IPS-20b (cell line): ENCODE data around the gene USP5.
A peak's percentile ranks its signal among the peaks of the same experiment; 100 is the strongest.
"Not testable (repeated sequence)": the region's sequence is repeated elsewhere in the genome, so short reads cannot be mapped to it uniquely, and the experiment has no call there.

ENCODE experiments used
- H3K27ac ChIP-seq: one replicate; pipeline ENCODE4 v1.5.1; 2013; ENCODE audit warnings: low read length
- H3K27me3 ChIP-seq: 2 replicates; pipeline ENCODE4 v1.6.1; 2013; ENCODE audit warnings: mild to moderate bottlenecking, low read length, inconsistent platforms; ENCODE audit not compliant: insufficient read depth
- H3K36me3 ChIP-seq: 2 replicates; pipeline ENCODE4 v1.6.1; 2013; ENCODE audit warnings: low read depth, mild to moderate bottlenecking, inconsistent platforms, low read length, moderate library complexity; ENCODE audit not compliant: insufficient read depth
- H3K4me1 ChIP-seq: 2 replicates; pipeline ENCODE4 v1.6.1; 2013; ENCODE audit warnings: mild to moderate bottlenecking, control low read depth, inconsistent platforms, low read length, moderate library complexity; ENCODE audit not compliant: insufficient read depth
- H3K4me3 ChIP-seq: 2 replicates; pipeline ENCODE4 v1.5.1; 2013; ENCODE audit warnings: mild to moderate bottlenecking, low read length, inconsistent platforms
- H3K9ac ChIP-seq: 2 replicates; pipeline ENCODE4 v1.6.1; 2013; ENCODE audit warnings: low read depth, mild to moderate bottlenecking, inconsistent platforms, low read length, moderate library complexity
- H3K9me3 ChIP-seq: 2 replicates; pipeline ENCODE4 v1.6.1; 2013; ENCODE audit warnings: mild to moderate bottlenecking, low read depth, low read length, inconsistent platforms; ENCODE audit not compliant: insufficient read depth

Gene USP5

GRCh38 chr12:6902448-6902847 is 50.5 kb downstream of the USP5 start:
- H3K27me3 ChIP-seq = peaks cover 14% of the 10 kb centered on the region
- H3K9me3 ChIP-seq = no peaks in the 10 kb centered on the region
- H3K4me3 ChIP-seq = no peak overlapping the region
- H3K36me3 ChIP-seq = no peaks in the 10 kb centered on the region
- H3K27ac ChIP-seq = no peak overlapping the region
- no peak overlapping the region for H3K9ac ChIP-seq
- peaks cover 5% of the 10 kb centered on the region; the same call in 1 of the 2 replicates for H3K4me1 ChIP-seq

DNA sequence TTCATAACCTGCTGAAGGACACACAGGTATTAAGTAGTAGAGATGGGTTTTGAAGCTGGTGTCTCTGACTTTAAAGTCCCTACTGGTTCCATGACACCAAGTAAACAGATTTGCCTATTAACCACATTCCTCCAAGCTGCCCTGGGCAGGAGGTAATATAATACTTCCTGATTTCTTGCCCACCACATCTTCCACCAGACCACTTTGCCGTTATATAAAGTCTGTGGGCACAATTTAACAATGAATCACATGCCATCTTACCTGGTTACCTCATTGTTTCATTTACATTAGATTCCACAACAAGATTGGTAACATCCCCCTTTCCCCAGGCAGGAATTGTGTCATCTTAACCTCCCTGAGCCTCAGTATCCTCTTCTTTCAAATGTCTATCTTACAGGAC is 51.8 kb downstream of the USP5 start:
- Histone ChIP-seq H3K36me3 (no peaks in the 10 kb centered on the region), H3K4me1 (peaks cover 5% of the 10 kb centered on the region; the same call in 1 of the 2 replicates), H3K9ac (peak overlapping the region; percentile 68; the same call in 1 of the 2 replicates), H3K27me3 (peaks cover 14% of the 10 kb centered on the region), H3K9me3 (no peaks in the 10 kb centered on the region), H3K27ac (peak overlapping the region; percentile 49), H3K4me3 (peak overlapping the region; percentile 50; the same call in 1 of the 2 replicates)

GRCh38 chr12:6904280-6905276 is 52.6 kb downstream of the USP5 start, which contains the start of gene LRRC23:
TSS of gene LRRC23 (plus strand) at chr12:6904822. CDS start at chr12:6905634, 812 bp downstream.
- H3K9ac ChIP-seq = peak within 1 kb of the TSS; percentile 73; the same call in 1 of the 2 replicates
- H3K4me1 ChIP-seq = peaks cover 5% of the 10 kb centered on the region; the same call in 1 of the 2 replicates
- H3K27me3 ChIP-seq = peaks cover 14% of the 10 kb centered on the region
- peak within 1 kb of the TSS; percentile 49 for H3K27ac ChIP-seq
- H3K9me3 ChIP-seq = no peaks in the 10 kb centered on the region
- H3K4me3 ChIP-seq = peak within 1 kb of the TSS; percentile 75
- H3K36me3 ChIP-seq = no peaks in the 10 kb centered on the region

DNA sequence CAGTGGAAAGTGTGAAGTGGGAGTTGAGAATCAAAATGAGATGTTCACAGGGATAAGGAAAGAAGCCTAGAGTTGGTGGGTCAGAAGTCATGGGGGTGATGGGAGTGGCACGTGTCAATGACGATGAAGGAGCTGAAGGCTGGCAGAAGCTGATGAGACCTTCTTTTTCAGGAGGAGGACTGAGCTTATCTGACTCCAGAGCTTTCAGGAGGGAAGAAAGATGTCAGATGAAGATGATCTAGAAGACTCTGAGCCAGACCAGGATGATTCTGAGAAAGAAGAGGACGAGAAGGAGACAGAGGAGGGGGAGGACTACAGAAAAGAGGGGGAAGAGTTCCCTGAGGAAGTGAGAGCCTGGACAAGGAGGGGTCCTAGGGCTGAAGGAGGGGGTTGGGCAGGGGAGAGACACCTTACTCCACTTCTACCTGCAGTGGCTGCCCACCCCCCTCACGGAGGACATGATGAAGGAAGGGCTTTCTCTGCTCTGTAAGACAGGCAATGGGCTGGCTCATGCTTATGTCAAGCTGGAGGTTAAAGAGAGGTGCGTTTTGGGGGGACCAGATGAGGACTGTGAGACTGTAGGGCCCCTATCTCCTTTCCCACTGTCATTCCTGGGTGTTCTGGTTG is 53.6 kb downstream of the USP5 start:
- Histone ChIP-seq H3K9me3 (no peaks in the 10 kb centered on the region), H3K4me1 (peaks cover 5% of the 10 kb centered on the region; the same call in 1 of the 2 replicates), H3K27ac (no peak overlapping the region)

GRCh38 chr12:6908141-6908540 is 56.2 kb downstream of the USP5 start:
- H3K4me1 ChIP-seq, H3K9me3 ChIP-seq, H3K27ac ChIP-seq, H3K9ac ChIP-seq, H3K36me3 ChIP-seq, H3K4me3 ChIP-seq: not testable (repeated sequence)
- peaks cover 14% of the 10 kb centered on the region for H3K27me3 ChIP-seq

More for the DNA sequence above, 53.6 kb downstream of the USP5 start:
- Histone ChIP-seq H3K9ac (peak overlapping the region; percentile 73; the same call in 1 of the 2 replicates), H3K27me3 (peaks cover 14% of the 10 kb centered on the region), H3K36me3 (no peaks in the 10 kb centered on the region), H3K4me3 (peak overlapping the region; percentile 75)

DNA sequence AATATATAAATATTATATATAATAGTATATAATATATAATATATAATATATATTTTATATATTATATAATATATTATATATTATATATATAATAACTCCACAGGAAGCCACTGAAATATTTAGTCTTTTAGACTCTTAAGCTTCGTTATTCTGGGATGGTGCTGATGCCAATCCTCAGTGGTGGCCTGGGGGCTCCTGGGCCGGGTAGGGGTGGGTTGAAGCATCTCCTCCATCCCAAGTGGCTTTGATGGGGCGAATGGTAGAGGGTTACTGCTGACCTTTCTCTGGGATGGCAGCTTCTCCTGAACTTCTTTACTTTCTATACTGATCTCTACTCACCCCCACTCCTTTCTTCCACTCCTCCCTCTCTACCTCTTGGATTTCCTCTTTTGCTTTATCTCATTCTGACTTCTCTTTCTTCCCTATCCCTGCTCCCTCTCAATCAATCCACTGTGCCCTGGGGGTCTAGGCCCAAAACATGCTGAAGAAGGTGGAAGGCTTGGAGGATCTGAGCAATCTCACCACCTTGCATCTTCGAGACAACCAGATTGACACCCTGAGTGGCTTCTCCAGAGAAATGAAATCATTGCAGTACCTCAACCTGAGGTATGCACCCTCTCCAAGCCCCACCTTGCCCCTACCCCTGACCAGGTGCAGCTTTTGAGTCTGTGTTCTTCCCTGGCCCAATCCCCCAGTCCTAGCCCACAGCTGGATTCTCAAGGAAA is 57.6 kb downstream of the USP5 start:
- Histone ChIP-seq H3K27me3 (peaks cover 18% of the 10 kb centered on the region), H3K36me3 (no peaks in the 10 kb centered on the region), H3K4me1 (peaks cover 4% of the 10 kb centered on the region; the same call in 1 of the 2 replicates), H3K27ac (no peak overlapping the region), H3K9ac (no peak overlapping the region), H3K4me3 (no peak overlapping the region), H3K9me3 (no peaks in the 10 kb centered on the region)

- Histone ChIP-seq H3K4me1 (peaks cover 4% of the 10 kb centered on the region; the same call in 1 of the 2 replicates), H3K4me3 (no peak overlapping the region), H3K9ac (no peak overlapping the region), H3K36me3 (peaks cover 16% of the 10 kb centered on the region), H3K27ac (no peak overlapping the region), H3K27me3 (peaks cover 5% of the 10 kb centered on the region), H3K9me3 (no peaks in the 10 kb centered on the region)
Observed at GRCh38 chr12:6912164-6912935, 60.4 kb downstream of the USP5 start.

DNA sequence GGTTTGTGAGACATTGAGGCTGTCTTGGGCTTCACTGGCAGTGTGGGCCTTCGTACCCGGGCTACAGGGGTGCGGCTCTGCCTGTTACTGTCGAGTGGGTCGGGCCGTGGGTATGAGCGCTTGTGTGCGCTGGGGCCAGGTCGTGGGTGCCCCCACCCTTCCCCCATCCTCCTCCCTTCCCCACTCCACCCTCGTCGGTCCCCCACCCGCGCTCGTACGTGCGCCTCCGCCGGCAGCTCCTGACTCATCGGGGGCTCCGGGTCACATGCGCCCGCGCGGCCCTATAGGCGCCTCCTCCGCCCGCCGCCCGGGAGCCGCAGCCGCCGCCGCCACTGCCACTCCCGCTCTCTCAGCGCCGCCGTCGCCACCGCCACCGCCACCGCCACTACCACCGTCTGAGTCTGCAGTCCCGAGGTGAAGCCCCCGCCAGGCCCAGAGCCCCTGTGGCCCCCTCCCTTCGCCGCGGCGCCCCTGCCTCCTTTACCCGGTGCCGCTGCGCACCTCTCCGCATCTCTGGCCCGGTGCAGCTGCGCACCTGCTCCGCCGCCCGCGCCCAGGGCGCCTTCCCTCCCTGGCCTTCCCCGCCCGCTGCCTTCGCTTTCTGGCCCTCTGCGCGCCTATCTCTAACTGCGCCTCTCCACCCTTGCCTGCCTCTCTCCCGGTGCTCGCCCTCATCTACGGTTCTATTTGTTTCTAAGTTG is 62.4 kb downstream of the USP5 start, which contains the start of gene ENO2:
TSS of gene ENO2 (plus strand) at position 335 of the 701 bp plus-strand sequence. CDS start 1,253 bp downstream, outside the sequence.
- peaks cover 30% of the 10 kb centered on the region for H3K36me3 ChIP-seq
- H3K4me1 ChIP-seq = peaks cover 4% of the 10 kb centered on the region; the same call in 1 of the 2 replicates
- H3K9me3 ChIP-seq = no peaks in the 10 kb centered on the region
- no peak within 1 kb of the TSS for H3K27ac ChIP-seq
- peaks cover 5% of the 10 kb centered on the region for H3K27me3 ChIP-seq
- H3K4me3 ChIP-seq = peak within 1 kb of the TSS; percentile 81
- H3K9ac ChIP-seq = peak within 1 kb of the TSS; percentile 75

DNA sequence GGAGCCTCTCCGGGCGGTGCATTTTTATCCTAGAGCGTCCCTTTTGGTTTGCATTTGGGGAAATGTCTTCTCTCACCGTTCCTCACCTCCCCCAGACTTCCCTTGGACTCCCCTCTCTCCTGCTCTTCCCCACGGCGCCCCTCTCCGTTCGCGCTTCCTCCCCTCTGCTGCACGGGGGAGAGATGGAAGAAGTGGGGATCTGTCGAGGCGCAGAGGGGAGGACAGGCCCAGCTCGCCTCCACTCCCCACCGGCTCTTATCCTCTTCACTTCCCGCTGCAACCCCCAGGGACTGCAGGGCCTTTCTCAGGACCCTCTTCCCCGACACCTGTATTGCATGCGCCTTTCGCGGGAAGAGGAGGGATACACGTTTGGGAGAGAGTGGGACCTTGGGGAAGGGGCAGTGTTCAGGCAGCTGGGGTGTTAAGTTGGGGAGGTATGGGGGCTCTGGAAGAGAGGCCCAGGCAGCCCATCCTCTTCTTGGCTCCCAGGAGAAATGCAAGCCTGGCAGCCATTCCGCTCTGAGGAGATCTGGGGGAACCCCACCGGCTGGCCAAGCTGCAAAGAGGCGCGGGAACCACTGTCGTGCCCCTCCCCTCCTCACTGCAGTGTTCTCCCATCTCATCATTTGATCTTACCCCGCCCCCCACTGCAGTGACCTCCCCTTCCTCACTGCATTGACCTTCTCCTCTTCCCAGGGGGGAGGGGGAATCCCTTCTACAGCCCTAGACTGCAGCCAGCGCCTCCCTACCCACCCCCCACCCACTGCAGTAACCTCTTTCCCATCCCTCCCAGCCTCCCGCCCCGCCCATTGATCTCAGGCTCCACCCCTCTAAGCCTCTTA is 63.2 kb downstream of the USP5 start:
- Histone ChIP-seq H3K4me3 (peak overlapping the region; percentile 81), H3K4me1 (peaks cover 4% of the 10 kb centered on the region; the same call in 1 of the 2 replicates), H3K27ac (no peak overlapping the region), H3K9me3 (no peaks in the 10 kb centered on the region), H3K27me3 (peaks cover 5% of the 10 kb centered on the region), H3K36me3 (peaks cover 38% of the 10 kb centered on the region), H3K9ac (peak overlapping the region; percentile 75)
